GM23248 (cell line): ENCODE measurements around the gene VTI1A.

ENCODE experiments used
- EZH2 ChIP-seq: fragments of 200-600 bp; sonication (generic); IDR thresholded peaks from 2 replicates; pipeline ENCODE4 v1.6.1; 2018; ENCODE audit warnings: antibody characterized with exemption, mild to moderate bottlenecking; ENCODE audit not compliant: insufficient read depth, poor library complexity, severe bottlenecking
- EZH2phosphoT487 ChIP-seq: fragments of 200-600 bp; sonication (generic); IDR thresholded peaks from 2 replicates; pipeline ENCODE4 v1.6.1; 2018; ENCODE audit warnings: antibody characterized with exemption, moderate library complexity, mild to moderate bottlenecking, low read depth; ENCODE audit not compliant: insufficient read depth

DNA sequence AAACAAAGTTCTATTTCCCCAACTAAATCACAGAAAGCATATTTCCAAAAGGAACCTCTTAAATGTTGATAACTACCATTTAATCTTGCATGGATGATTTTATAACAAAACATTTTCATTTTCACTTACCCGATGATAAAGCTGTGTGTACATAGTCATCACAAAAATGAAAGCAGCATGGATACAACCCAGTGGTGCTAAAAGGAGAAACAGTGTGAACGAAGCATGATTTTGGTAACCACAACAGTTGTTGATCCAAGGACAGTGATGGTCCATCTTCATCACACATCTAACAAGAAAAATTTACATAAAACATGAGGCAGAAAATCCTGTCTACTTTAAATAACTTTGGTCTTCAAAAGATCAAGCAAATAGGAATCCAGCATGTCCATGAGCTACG, 5.0 kb upstream of the VTI1A start:
- TF ChIP-seq EZH2 (no peak), EZH2phosphoT487 (no peak)
